ENCODE data around the gene TENM3. TPM values are rescaled to one million over a fixed set of nuclear protein-coding genes. Genes with fewer than 3 reads are reported as not detected.

Gene TENM3
- total RNA-seq, 2 experiments from 2014 or later: not detected

- Histone ChIP-seq H3K4me1 (ENCODE audit: insufficient read depth, low read length, poor library complexity, severe bottlenecking) (no peaks in the 10 kb centered on the region), H3K36me3 (ENCODE audit: insufficient read depth, low read length) (no peaks in the 10 kb centered on the region), H3K79me2 (ENCODE audit: insufficient read depth, low read depth, low read length) (no peaks in the 10 kb centered on the region), H3K9me2 (ENCODE audit: insufficient read depth, low read length) (no peaks in the 10 kb centered on the region), H4K20me1 (ENCODE audit: insufficient read depth, low read length) (no peaks in the 10 kb centered on the region), H3K4me3 (ENCODE audit: low read depth, low read length, poor library complexity, severe bottlenecking) (no peak overlapping the region), H2AFZ (ENCODE audit: low read length) (no peak overlapping the region), H3K27ac (ENCODE audit: low read depth, low read length, poor library complexity, severe bottlenecking) (no peak overlapping the region), H3K9me3 (ENCODE audit: low read length) (no peaks in the 10 kb centered on the region), H3K4me2 (ENCODE audit: low read length) (no peak overlapping the region)
- CTCF ChIA-PET (ENCODE audit: unreplicated experiment): no interaction called here
- no TSS peak for BruUV-seq (replicated peaks)
- DNase-seq (ENCODE audit: low spot score): no peak
- POLR2A ChIA-PET: interaction anchor here (0.9 kb wide), 1 partner anchor 10 kb away, joined by 3 read pairs; no protein-coding TSS in a partner anchor
- intact Hi-C loops (cut with micrococcal nuclease; ENCODE audit: unreplicated experiment): no loop called here
- no peak for TF ChIP-seq CTCF (conservative IDR thresholded peaks at IDR 0.05; ENCODE audit: low read length)
- TF ChIP-seq EZH2phosphoT487 (IDR thresholded peaks at IDR 0.05; ENCODE audit: borderline replicate concordance, low read depth, low read length): no peak
Measured at GRCh38 chr4:182231080-182231479, 12.1 kb upstream of the TENM3 start.

DNA sequence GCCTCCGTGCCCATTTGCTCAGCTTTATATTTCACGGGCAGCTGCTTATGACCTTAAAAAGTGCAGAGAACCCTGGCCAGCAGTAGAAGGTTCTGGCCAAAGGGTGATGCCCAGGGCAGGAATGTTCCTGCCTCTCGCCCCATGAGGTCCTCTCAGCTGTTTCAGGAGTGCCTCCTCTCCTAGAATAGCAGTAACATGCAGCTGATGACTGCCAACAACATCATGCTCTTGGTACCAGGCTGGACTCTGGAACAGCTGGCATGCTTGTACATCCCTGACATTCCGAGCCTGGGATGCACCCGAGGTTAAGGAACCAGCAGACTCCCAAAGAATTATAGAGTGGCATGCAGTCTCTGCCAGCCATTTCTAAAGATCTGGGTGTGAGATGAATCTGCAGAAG is 11.7 kb upstream of the TENM3 start:
- POLR2A ChIA-PET: no interaction called here
- BruUV-seq (replicated peaks): no TSS peak
- H3K9me3 ChIP-seq (ENCODE audit: low read length): no peaks in the 10 kb centered on the region
- no peak overlapping the region for H3K4me2 ChIP-seq (ENCODE audit: low read length)
- no peaks in the 10 kb centered on the region for H3K36me3 ChIP-seq (ENCODE audit: insufficient read depth, low read length)
- intact Hi-C loops (cut with micrococcal nuclease; ENCODE audit: unreplicated experiment): no loop called here
- no peak overlapping the region for H3K4me3 ChIP-seq (ENCODE audit: low read depth, low read length, poor library complexity, severe bottlenecking)
- no peaks in the 10 kb centered on the region for H3K79me2 ChIP-seq (ENCODE audit: insufficient read depth, low read depth, low read length)
- no peak overlapping the region for H3K27ac ChIP-seq (ENCODE audit: low read depth, low read length, poor library complexity, severe bottlenecking)
- no peak overlapping the region for H2AFZ ChIP-seq (ENCODE audit: low read length)
- no peak for TF ChIP-seq EZH2phosphoT487 (IDR thresholded peaks at IDR 0.05; ENCODE audit: borderline replicate concordance, low read depth, low read length)
- TF ChIP-seq CTCF (conservative IDR thresholded peaks at IDR 0.05; ENCODE audit: low read length): no peak
- DNase-seq (ENCODE audit: low spot score): no peak
- H4K20me1 ChIP-seq (ENCODE audit: insufficient read depth, low read length): no peaks in the 10 kb centered on the region
- no peaks in the 10 kb centered on the region for H3K4me1 ChIP-seq (ENCODE audit: insufficient read depth, low read length, poor library complexity, severe bottlenecking)
- no peaks in the 10 kb centered on the region for H3K9me2 ChIP-seq (ENCODE audit: insufficient read depth, low read length)
- CTCF ChIA-PET (ENCODE audit: unreplicated experiment): no interaction called here

DNA sequence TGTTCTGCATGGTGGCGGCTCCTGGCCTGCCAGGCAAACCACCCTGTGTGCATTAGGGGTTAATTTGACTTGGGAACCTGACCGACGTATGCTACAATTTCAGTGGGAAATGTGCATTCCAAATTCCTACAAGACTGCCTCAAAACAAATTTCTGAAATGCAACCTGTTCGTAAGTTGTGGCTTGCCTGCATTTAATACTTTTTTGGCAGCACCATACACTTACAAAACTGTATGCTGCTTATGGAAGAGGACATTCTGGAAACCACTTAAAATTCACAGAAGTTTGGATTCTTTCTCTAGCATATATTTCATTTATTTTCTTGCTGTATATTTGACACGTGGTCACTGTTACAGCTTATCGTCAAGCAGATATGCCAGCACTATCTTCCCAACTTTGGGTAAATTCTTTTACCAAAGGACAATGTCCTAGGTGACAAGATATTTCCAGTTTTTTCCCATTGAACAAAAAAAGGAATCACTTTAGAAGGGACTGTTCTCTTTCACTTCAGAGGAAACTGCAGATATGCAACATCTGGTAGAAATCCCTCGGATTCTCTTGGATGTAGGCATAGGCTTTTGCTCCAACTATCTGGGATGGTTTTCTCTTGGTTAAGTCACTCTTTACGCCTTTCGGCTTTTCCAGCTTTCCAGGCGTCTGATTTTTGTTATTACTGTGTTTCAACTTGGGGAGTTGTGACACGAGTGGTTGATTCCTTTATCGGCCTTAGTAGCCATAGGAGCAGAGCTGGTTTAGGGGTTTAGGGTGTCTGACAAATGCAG is 9.7 kb upstream of the TENM3 start:
- ChIA-PET POLR2A (no interaction called here), CTCF (ENCODE audit: unreplicated experiment) (no interaction called here)
- H3K4me2 ChIP-seq (ENCODE audit: low read length): no peak overlapping the region
- H3K27ac ChIP-seq (ENCODE audit: low read depth, low read length, poor library complexity, severe bottlenecking): no peak overlapping the region
- H2AFZ ChIP-seq (ENCODE audit: low read length): no peak overlapping the region
- H3K36me3 ChIP-seq (ENCODE audit: insufficient read depth, low read length): no peaks in the 10 kb centered on the region
- no TSS peak for BruUV-seq (replicated peaks)
- no peak for DNase-seq (ENCODE audit: low spot score)
- no peaks in the 10 kb centered on the region for H3K9me3 ChIP-seq (ENCODE audit: low read length)
- intact Hi-C loops (cut with micrococcal nuclease; ENCODE audit: unreplicated experiment): no loop called here
- no peaks in the 10 kb centered on the region for H3K4me1 ChIP-seq (ENCODE audit: insufficient read depth, low read length, poor library complexity, severe bottlenecking)
- H3K4me3 ChIP-seq (ENCODE audit: low read depth, low read length, poor library complexity, severe bottlenecking): no peak overlapping the region
- no peaks in the 10 kb centered on the region for H4K20me1 ChIP-seq (ENCODE audit: insufficient read depth, low read length)
- no peaks in the 10 kb centered on the region for H3K9me2 ChIP-seq (ENCODE audit: insufficient read depth, low read length)
- H3K79me2 ChIP-seq (ENCODE audit: insufficient read depth, low read depth, low read length): no peaks in the 10 kb centered on the region
- TF ChIP-seq EZH2phosphoT487 (IDR thresholded peaks at IDR 0.05; ENCODE audit: borderline replicate concordance, low read depth, low read length) (no peak), CTCF (conservative IDR thresholded peaks at IDR 0.05; ENCODE audit: low read length) (no peak)

Measured in OCI-LY7 (cell line).